ENCODE measurements around the gene OLFM2. TPM values are rescaled to one million over a fixed set of nuclear protein-coding genes. Genes with fewer than 3 reads are reported as not detected.

Gene OLFM2
- 100 to 1,000 TPM in 2 of 4 donors, 10 to 100 TPM in 2; 51.5 to 114 (median 101) TPM for total RNA-seq

GRCh38 chr19:9936326-9937000 lies at the start of gene OLFM2:
Gene OLFM2 (minus strand): TSS chr19:9936515. CDS start chr19:9936366, 149 bp downstream.
- H3K4me3 ChIP-seq: peak within 1 kb of the TSS; percentile 59
- peak within 1 kb of the TSS; percentile 30 for H3K27ac ChIP-seq
- WGBS: 6% methylated on average over 16 of the region's 62 CpGs
- H3K9me3 ChIP-seq: no peaks in the 10 kb centered on the region
- peaks cover 15% of the 10 kb centered on the region for H3K27me3 ChIP-seq
- peaks cover 43% of the 10 kb centered on the region for H3K4me1 ChIP-seq
- no peaks in the 10 kb centered on the region for H3K36me3 ChIP-seq
- TF ChIP-seq CTCF (IDR thresholded peaks at IDR 0.05) (no peak), POLR2AphosphoS5 (IDR thresholded peaks at IDR 0.05) (no peak), EP300 (IDR thresholded peaks at IDR 0.05) (no peak), POLR2A (IDR thresholded peaks at IDR 0.05) (no peak)
- no peak for DNase-seq (ENCODE audit: low spot score in 2 of 2)

- Histone ChIP-seq H3K27ac (no peak overlapping the region), H3K27me3 (no peaks in the 10 kb centered on the region), H3K4me1 (peaks cover 4% of the 10 kb centered on the region), H3K36me3 (peaks cover 44% of the 10 kb centered on the region), H3K9me3 (no peaks in the 10 kb centered on the region), H3K4me3 (no peak overlapping the region)
- no peak for TF ChIP-seq POLR2AphosphoS5 (IDR thresholded peaks at IDR 0.05)
- TF ChIP-seq POLR2A (IDR thresholded peaks at IDR 0.05): no peak
- TF ChIP-seq EP300 (IDR thresholded peaks at IDR 0.05): no peak
- no peak for TF ChIP-seq CTCF (IDR thresholded peaks at IDR 0.05)
- 85% methylated on average over 8 of the region's 8 CpGs for WGBS
- no peak for DNase-seq (ENCODE audit: low spot score in 2 of 2)
These were observed 45.3 kb upstream of the OLFM2 start for GRCh38 chr19:9981406-9982260.

GRCh38 chr19:9972103-9972502 lies 35.8 kb upstream of the OLFM2 start:
- peaks cover 59% of the 10 kb centered on the region for H3K36me3 ChIP-seq
- WGBS: 93% methylated on average over 6 of the region's 6 CpGs
- TF ChIP-seq POLR2AphosphoS5 (IDR thresholded peaks at IDR 0.05) (no peak), CTCF (IDR thresholded peaks at IDR 0.05) (no peak), POLR2A (IDR thresholded peaks at IDR 0.05) (no peak), EP300 (IDR thresholded peaks at IDR 0.05) (no peak)

GRCh38 chr19:9971166-9971897 lies 35.0 kb upstream of the OLFM2 start:
- H3K27me3 ChIP-seq: peaks cover 2% of the 10 kb centered on the region
- 81% methylated on average over 15 of the region's 15 CpGs for WGBS
- H3K9me3 ChIP-seq: no peaks in the 10 kb centered on the region
- no peak overlapping the region for H3K4me3 ChIP-seq
- no peak for DNase-seq (ENCODE audit: low spot score in 2 of 2)
- H3K27ac ChIP-seq: no peak overlapping the region
- H3K4me1 ChIP-seq: no peaks in the 10 kb centered on the region
- peaks cover 57% of the 10 kb centered on the region for H3K36me3 ChIP-seq
- TF ChIP-seq CTCF (IDR thresholded peaks at IDR 0.05) (no peak), POLR2AphosphoS5 (IDR thresholded peaks at IDR 0.05) (no peak), POLR2A (IDR thresholded peaks at IDR 0.05) (no peak), EP300 (IDR thresholded peaks at IDR 0.05) (no peak)

More at GRCh38 chr19:9972103-9972502, 35.8 kb upstream of the OLFM2 start:
- H3K4me3 ChIP-seq: no peak overlapping the region
- no peak for DNase-seq (ENCODE audit: low spot score in 2 of 2)
- no peaks in the 10 kb centered on the region for H3K4me1 ChIP-seq
- no peak overlapping the region for H3K27ac ChIP-seq
- H3K27me3 ChIP-seq: no peaks in the 10 kb centered on the region
- no peaks in the 10 kb centered on the region for H3K9me3 ChIP-seq

All from suprapubic skin (tissue), 4 donors.